Stimulated activated CD8-positive, alpha-beta memory T cell treated with anti-CD3 and anti-CD28 coated beads, Interleukin-15, amount 100 ng/mL, for 48 hours (primary cell): ENCODE measurements around the gene TBC1D8.

Experiments used
- DNase-seq, 2 donors: peaks; one replicate each; pipeline ENCODE4 v3.0.0-alpha.2; 2020; ENCODE audit warnings: low read depth in 2 of 2

TBC1D8 gene

DNA sequence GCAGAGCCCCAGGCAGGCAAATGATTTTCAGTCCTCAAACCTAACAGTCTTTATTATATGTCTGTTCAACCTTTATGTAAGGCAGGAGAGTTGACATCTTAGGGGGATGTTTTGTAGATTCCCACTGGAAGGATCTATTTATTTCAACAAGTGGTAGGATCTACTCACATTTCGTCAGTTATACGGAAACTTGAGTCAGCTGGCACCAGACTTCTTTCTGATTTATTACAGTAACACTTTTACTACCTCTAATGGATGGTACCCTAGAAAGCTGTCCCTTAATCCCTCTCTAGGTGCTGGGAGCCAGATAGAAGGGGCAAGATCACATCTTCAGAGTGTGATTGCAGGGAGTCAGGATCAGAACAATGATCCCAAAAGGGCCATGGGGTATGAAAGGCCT lies 151.2 kb downstream of the TBC1D8 start:
- no peak for DNase-seq

DNA sequence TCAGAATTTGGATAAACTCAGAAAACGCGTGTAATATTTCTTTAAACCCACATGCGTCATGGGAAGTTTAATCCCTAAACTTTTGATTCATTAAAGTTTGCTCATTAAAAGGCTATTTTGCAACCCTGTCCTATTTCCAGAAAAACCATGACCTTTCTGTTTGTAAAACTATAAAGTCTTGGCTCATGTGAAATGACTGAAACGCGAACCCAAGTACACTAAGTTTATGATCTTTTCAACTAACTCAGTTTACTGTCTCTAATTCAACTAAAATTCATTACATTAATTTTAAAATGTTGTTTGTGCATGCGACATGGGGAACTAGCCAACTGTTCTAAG lies 153.0 kb downstream of the TBC1D8 start:
- no peak for DNase-seq

DNA sequence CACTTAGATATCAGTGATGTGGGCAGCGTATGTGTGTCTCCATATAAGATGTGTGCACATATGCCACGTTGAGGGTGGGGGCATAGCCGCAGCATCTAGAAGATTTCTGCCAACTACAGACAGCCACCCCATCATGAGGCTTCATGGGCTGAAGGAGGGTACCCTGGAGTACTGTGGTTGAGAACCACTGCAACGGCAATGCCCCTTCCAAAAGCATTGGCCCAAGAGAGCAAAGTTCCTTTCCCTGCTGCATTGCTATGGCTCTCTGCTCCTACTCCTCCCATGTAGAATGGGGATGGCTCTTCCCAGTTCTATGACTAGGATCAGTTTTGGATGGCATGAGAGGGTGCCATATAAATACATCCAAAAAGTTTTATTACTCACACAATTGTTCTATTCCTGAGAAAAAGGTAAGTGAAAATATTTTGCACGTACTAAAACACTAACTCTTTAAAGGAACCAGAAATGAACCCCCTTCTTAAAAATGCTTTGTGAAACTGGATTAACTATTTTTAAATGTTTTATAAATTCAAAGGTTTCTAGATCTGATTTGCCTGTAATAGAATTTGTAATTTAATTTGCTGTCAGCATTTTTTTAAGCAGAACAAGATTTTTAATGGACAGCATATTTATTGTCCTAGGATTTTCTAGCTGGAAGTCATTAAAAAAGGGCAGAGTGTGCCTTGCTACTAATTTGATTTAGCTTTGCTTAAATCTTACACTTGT lies 153.5 kb downstream of the TBC1D8 start:
- DNase-seq, result no peak

DNA sequence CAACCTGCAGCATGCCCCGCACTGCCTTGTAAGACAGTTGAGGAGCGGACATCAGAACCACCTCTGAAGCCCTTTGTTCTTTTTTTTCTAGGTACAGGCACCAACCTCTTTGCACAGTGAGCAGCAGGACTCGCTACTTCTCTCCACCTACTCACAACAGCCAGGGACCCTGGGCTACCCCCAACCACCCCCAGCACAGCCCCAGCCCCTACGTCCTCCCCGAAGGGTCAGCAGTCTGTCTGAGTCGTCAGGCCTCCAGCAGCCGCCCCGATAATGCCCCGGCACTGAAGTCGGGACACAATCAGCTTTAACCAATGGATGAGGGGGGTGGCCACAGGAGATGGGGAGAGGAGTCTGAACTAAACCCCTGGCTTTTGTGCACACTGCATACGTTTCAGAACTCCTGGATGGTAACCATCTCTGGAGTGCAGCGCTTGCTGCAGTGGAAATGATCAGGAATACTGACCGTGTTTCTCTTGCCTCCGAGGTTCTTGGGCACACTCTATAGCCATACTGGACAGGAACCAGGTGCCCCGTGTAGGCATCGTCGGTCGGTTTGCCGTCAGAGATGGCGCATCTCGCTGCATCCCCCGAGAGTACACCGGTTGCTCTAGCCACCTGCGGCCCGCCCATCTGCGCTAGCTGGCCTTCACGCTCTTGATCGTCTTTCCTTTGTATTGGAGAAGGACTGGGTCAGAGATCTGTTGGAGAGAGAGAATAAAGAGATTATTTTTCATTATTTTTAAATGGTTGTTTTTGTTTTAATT lies 155.7 kb downstream of the TBC1D8 start:
- no peak for DNase-seq

DNA sequence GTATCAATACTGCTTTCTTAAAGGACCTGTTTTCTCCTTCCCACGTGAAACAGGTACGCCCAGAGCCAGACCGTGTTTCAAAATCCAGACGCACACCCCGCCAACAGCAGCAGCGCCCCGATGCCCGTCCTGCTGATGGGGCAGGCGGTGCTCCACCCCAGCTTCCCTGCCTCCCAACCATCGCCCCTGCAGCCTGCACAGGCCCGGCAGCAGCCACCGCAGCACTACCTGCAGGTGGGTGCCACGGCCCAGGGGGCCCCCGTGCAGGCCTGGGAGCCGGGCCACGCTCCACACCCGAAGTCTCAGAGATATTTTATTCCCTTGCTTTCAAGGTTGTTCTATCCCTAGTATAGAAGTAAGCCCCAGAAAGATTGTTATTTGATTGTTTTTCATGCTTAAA lies 157.9 kb downstream of the TBC1D8 start:
- DNase-seq, result no peak

DNA sequence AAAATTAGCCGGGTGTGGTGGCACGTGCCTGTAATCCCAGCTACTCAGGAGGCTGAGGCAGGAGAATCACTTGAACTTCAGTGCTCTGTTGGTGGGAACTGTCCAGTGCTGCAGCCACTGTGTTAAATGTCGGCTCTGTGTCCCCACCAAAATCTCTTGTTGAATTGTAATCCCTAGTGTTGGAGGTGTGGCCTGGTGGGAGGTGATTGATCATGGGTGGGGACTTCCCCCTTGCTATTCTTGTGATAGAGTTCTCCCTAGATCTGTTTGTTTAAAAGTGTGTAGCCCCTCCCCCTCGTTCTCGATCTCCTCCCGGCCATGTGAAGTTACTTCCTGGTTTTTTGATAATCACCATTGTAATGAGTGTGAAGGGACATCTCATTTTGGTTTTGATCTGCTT lies 158.9 kb downstream of the TBC1D8 start:
- no peak for DNase-seq

DNA sequence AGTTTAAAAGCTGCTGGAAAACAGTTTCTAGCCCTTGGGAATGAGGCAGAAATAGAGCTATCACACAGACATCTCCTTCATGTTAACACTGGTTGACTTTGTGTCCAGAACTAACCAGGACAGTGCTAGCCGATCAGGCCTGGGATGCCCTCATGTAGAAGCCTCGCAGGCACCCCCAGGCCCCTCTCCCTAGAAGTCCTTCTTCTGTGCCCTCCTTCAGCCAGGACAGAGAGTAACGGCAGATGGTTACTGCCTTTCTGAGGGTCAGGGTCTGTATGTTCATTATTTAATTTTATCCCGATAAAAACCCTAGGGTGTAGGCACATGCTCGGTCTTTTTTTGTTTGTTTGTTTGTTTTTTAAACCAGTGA lies 159.8 kb downstream of the TBC1D8 start:
- no peak for DNase-seq

DNA sequence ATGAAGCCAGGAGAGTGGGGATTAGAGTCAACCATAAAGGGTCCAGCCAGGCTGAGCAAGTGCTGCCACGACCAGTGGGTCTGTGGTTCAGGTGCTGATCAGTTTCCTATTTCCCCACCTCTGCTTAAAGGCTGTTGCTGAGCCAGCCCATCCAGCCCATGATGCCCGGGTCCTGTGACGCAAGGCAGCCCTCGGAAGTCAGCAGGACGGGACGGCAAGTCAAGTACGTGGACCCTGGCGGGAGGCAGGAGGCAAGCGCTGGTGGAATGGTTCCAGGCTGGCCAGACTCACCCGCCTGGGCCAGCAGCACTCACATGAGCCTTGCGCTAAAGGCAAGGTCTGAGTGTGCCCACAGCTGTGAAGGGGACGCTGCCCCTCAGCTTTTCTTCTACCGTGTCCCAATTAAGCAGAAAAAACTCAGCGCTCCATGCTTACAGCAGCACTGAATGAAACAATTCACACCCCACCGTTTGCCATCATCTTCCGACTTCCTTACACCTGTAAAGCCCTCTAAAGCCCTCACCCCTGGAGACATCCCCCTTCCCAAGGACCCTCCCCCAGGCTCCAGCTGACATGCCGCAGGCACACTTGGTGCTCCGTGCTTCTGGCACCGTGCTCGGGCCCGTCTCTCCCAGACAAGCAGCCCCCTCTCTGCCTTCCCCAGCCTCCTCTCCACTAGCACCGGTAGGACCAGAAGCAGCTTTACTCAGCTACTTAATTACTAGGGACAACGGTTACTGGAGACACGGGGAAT lies 160.4 kb downstream of the TBC1D8 start:
- no peak for DNase-seq

DNA sequence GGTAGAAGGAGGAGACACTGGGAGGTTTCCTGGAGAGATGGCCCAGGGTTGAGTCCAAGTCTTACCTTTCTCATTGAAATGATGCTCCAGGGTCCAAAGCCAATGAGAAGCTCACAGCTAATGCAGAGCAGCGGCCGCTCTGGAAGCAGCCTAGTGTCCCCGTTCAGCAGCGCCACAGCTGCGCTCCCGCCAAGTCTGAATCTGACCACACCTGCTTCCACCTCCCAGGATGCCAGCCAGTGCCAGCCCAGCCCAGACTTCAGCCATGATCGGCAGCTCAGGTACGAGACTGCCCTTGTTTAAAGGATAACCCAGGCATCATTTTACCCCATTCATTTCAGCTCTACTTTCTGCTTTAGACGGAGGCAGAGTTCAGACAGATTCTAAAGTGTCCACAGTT lies 161.0 kb downstream of the TBC1D8 start:
- DNase-seq, result no peak

DNA sequence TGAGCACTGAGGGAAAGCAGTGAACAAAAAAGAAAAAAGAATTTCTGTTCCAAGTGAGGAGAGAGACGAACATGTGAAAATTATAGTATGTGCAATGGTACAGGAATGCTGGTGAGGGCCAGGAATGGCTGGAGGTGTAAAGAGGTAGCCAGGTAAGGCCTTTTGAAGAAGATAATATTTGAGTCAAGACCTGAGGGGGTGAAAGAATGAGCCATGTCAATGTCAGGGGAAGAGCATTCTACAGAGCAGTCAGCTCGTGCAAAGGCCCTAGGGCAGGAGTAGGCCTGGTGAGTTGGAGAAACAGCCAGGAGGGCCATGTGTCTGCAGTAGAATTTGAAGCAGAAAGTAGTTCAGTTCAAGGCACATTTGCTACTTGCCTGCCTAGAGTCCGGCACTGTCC lies 161.5 kb downstream of the TBC1D8 start:
- no peak for DNase-seq

DNA sequence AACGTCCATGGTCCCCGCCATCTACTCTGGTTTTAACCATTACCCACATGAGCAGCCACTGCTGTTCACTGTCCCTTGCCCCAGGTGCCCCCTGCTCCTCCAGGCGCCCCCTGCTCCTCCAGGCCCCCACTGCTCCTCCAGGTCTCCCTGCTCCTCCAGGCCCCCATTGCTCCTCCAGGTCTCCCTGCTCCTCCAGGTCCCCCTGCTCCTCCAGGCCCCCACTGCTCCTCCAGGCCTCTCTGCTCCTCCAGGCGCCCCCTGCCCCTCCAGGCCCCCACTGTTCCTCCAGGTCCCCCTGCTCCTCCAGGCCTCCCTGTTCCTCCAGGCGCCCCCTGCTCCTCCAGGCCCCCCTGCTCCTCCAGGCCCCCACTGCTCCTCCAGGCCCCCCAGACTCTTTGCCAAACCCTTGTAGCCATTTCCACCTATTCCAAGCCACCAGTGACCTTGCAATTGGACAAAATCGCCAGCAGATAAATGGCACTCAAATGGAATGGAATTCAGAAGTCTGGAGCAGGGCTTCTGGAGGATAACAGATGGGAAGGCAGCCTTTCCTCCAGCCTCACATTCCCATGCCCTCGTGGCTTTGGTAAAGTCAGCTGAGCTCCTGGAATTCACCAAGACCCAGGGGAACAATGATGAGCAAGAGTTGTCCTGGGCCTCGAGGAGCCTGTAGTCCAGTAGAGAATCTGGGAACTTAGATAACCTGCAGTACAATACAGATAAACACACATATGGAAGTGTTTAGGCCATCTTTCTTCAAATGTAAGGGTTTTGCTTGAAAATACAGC lies 162.4 kb downstream of the TBC1D8 start:
- DNase-seq, result no peak

DNA sequence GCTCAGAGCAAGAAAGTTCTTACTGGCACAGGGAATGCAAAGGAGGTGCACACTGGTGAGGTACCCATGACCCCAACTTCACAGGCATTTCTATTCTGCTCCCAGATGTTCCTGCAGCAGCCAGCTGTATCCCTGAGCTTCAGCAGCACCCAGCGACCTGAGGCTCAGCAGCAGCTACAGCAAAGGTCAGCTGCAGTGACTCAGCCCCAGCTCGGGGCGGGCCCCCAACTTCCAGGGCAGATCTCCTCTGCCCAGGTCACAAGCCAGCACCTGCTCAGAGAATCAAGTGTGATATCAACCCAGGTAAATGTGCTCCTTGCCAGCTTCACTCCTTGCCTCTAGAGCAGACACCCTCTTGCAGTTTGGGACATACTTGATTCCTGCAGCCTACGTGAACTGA lies 163.2 kb downstream of the TBC1D8 start:
- DNase-seq, result no peak

DNA sequence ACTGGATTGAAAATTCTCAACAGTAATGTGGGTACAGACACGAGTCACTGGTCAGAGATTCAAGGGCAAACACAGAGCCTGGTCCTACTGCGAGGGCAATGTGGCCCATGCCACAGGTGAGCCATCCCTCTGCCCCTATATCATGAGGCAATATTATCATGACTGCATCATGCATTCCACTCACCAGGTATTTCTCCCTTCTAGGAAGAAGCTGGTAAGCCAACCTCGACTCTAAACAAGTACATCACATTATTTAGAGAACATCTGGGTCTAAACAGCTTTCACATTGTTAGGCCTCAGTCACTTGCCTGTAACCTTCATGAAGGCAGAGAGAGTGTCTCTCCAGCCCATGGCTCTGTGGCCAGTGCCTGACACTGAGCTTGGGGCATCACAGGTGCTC lies 163.6 kb downstream of the TBC1D8 start:
- DNase-seq, result no peak

DNA sequence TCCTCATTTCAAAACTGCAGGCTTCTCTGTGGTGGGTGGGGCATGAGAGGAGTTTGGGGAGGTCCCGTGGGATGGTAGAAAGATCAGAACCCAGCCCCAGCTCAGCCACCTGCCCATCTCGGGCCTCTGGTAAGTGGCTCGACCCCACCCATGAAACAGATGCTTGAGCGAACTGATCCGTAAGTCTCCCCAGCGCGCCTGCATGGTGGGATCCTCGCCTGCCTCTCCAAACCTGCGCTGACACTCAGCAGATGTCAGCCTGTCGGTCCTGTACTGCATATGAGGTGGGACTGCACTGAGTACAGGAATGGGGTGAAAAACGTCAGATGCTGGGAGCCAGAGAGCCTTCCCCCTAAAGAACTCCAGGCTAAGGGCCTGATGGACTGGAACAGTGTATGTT lies 165.0 kb downstream of the TBC1D8 start:
- no peak for DNase-seq

DNA sequence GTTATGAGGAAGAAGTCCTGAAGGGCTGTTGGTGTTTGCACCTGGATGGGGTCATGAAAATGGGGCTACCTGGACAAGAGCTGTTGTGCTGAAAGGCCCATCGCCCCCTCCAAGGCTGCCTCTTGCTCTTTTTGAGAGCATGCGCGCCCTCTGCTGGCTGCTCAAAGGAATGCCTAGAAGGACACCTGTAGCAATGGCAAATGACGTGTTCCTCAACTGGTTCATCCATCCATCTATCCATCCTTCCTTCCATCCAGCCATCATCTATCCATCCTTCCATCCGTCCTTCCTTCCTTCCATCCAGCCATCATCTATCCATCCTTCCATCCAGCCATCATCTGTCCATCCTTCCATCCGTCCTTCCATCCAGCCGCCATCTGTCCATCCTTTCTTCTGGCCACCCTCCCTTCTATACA lies 166.3 kb downstream of the TBC1D8 start:
- peak; percentile 34 to 41 for DNase-seq

DNA sequence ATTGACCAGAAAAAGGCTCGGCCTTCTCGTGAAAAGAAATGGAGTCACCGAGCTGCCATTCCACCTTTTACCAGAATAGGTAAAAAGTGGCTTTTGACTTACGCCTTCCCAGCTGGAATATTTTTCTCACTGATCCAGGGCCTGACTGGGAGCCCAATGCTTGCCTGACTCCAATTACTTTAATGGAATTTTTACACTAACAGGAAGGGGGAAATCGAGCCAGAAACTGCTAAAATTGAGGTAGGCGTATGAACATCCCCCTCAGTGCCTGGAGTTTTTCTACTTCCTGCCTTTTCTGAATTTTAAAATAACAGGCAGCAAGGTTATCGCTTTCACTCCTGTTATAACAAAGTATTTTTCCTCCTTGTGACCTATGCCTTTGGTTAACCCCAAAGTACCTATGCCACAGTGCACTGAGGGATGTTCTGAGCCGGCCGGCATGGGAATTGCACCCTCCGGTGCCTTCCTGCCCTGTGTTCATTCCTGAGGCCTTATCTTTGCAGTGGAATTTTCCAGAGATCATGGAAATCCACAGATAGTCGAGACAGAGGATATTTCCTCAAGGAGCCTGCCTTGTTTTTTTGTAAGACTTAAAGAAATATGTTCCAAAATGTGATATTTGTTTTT lies 167.4 kb downstream of the TBC1D8 start:
- no peak for DNase-seq

DNA sequence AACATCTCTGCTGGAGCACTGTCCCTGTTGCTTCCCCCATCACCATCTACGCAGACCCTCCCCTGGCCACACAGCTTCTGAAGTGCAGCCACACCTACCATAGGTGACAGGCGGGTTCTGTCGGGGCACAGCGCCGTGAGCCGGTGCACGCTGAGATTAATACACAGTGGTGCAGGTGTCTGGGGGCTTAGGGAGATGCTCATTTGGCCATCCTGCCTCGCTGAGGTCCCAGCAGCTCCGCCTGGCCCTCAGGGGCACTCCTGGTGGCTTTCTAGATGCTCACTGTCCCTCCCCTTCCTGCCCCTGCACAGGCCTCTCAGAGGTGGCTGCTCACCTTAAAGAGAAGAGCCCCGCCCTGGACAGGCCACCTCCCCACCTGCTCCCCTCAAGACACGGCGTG lies 168.0 kb downstream of the TBC1D8 start:
- no peak for DNase-seq

DNA sequence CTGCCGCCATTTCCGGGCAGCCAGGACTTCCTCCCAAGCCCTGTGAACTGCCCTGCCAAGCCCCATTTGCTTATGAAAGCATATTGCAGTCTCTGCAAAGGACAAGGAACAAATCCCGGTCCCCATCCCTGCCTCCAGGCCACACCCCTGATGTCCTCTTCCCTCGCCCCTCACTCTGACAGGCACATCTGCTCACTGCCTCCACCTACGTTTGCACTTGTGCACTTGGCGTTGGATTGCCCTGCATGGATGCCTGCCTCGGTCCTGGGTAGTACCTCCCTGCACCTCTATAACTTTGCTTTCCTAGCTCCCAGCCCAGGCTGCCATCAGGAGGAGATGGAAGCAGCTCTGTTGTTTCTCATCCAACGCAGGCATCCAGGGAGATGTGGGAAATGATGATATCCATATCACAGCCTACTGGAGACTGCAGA lies 168.7 kb downstream of the TBC1D8 start:
- no peak for DNase-seq

DNA sequence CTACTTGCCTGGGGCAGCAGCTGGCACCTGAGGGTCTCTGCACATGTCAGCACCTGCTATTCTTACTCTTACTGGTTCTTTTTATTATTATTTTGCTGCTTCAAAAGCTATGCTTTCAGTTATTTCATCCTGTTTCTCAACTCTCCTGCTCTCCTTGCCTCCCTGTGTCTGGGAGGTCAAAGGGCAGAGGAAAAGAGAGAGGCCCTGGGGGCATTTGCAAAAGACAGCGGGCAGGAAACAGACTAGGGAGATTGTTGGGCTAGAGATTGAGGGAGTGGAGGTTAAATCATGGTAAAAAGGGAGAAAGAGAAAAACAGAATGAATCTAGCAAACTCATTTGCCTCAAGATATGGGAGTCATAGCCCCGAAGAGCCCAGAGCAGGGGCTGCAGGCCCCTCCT lies 170.2 kb downstream of the TBC1D8 start:
- no peak for DNase-seq

DNA sequence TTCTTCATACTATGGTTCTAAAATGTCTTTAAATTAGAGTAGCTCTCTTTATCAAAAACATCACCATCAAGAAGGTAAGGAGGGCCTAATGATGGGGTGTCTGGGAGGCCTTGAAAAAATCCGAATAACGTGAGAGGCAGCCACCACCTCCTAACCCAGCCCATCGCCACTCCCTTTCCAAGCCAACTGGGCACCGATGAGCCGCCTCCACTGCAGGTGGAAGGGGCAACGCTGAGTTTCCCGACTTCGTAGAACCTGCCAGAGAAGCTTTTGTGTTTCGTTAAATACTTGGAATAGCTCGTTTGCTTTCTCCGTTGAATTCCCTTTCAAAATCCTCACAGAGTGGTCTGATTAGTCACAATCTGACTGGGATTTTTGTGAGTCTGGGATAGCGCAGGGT lies 171.1 kb downstream of the TBC1D8 start:
- no peak for DNase-seq

DNA sequence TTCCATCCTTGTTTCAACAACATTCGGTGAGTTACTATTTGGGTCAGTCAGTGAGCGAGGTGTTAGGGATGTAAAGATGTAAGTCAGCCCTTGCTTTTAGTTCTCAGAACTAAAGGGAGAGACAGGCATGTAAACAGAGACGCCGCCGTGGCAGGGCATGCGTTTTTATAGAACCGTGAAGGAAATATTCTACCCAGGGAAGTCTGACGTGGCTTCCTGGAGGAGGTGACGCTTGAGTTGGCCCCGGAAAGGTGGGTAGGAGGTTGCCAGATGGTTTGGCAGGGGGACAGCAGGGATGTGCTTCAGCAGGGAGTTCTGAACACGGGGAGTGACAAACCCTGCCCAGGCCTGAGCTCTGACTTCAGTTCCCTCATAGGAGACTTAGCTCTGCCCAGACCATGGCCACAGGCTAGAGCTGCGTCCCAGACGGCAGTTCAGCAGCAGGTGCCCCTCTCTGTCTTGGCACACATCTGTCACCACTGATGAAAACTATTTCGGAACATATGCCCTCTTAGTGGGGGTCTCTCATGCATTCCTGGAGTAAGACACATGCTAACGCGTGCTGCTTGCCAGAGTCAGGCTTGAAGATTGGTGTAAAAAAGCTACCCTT lies 172.5 kb downstream of the TBC1D8 start:
- no peak for DNase-seq
